Fibroblast of skin of abdomen (primary cell): Measurements from ENCODE around the gene PLCD3. TPM values are rescaled to one million over a fixed set of nuclear protein-coding genes. Genes with fewer than 3 reads are reported as not detected.

ENCODE experiments used
- DNase-seq: peaks from one replicate; pipeline ENCODE4 v3.0.0-alpha.2; 2013
- polyA plus RNA-seq, 2 experiments: library from polyadenylated mRNA; unstranded; fragments of 120-200 nt; gene quantifications; one replicate each; pipeline ENCODE4 v1.2.1, GENCODE V29; 2013; ENCODE audit not compliant: insufficient read length in 2 of 2

Gene PLCD3
- polyA plus RNA-seq (2013, experiment 1 of 2; ENCODE audit: insufficient read length), result 67.7 TPM
- 73.7 TPM for polyA plus RNA-seq (2013, experiment 2 of 2; ENCODE audit: insufficient read length)

- DNase-seq, result no peak
These were observed at the start of gene PLCD3 for GRCh38 chr17:45132320-45132571. TSS of gene PLCD3 (minus strand) at chr17:45132515. CDS start at chr17:45132410, 105 bp downstream.

GRCh38 chr17:45177563-45177962 is 45.2 kb upstream of the PLCD3 start:
- no peak for DNase-seq

DNA sequence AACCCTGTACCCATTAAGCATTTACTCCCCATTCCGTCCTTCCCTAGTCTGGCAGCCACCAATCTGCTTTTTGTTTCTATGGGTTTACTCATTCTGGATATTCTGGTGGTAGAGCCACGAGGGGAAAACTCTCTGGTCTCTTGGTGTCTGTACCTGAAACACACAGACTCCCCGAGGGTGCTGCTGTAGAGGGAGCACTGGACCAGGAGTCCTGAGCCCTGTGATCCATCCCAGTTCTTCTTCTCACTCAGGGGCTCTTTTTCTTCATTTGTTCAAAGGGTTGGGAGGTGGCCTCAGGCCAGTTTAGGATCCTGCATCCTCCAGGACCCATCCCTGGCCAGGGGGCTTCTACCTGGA is 43.4 kb upstream of the PLCD3 start:
- no peak for DNase-seq

GRCh38 chr17:45172541-45173286 is 40.4 kb upstream of the PLCD3 start:
- peak; percentile 90 for DNase-seq

DNA sequence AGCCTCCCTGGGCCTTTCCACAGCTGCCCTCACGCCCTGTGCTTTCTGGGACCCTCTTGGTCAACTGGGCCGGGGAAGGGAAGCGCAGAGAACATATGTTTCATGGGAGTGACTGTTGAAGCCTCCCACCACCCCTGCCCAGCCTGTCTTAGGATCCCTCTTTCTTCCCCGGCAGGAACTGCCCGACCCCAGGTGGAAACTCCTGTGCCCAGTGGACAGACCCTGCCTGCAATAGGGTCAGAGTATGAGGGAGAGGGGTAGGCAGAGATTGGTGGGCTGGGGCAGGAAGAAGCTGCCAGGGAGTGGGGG is 39.9 kb upstream of the PLCD3 start:
- DNase-seq, result no peak

- DNase-seq, result peak; percentile 48
These were observed 39.3 kb upstream of the PLCD3 start for GRCh38 chr17:45171338-45172231.

- peak; percentile 64 for DNase-seq
These were observed 38.6 kb upstream of the PLCD3 start for GRCh38 chr17:45170931-45171337.

DNA sequence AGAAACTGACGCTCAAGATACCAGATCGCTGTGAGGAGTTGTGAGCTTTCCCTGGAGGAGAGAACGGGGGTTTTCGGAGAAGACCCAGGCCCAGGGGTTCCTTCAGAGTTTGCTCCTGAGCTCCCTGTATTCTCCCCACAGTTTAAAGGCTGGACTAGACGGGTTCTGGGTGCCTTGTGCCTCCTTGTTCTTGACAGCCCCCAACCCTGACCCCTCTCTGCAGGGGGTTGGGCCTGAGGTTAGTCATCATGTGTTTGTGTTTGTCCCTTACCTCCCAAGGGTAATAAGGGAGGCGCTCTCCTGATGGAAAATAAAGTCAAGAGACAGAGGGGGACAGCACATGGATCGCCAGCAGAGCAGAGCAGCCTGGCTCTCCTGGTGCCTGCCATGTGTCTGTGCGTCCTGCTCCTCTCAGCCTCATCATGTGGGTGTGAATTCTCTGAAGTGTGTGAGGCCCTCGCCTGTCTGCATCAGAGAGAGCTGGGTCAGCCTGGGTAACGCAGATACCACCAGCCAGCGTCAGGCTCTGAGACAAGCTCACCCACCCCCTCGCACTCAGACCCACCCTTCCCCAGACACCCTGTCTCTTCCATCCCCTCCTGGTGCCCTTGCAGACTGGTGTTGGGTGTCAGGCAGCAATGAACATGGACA is 38.1 kb upstream of the PLCD3 start:
- DNase-seq, result no peak

GRCh38 chr17:45168991-45169752 is 36.9 kb upstream of the PLCD3 start:
- DNase-seq, result no peak

DNA sequence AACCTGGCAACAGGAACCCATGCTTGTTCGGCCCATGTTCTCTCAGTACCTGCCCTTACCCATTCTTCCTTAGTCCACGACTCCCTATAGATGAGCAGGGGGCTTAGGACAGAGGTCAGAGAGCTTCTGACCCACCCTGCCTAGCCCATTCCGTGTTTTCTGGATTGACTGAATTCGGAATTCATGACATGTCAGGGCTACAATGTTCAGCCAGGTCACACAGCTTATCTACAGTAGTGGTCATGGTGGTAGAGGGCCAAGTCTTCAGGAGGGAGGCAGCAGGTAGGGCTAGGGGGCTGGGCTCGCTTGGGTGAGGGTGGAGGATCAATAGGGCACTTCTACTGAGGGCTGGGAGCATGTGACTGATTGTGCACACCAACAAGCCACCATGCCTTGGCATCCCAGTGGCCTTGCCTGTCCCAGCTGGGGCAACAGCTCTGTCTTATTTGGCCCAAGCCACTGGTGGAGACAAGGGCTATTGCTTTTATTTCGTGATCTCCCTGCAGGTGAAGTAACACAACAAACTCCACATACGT is 32.5 kb upstream of the PLCD3 start:
- no peak for DNase-seq

GRCh38 chr17:45162025-45162687 is 29.8 kb upstream of the PLCD3 start:
- no peak for DNase-seq

- peak; percentile 100 for DNase-seq
These were observed 29.1 kb upstream of the PLCD3 start, which contains the start of gene HEXIM2 for GRCh38 chr17:45161288-45162024. TSS of gene HEXIM2 (plus strand) at chr17:45161875. CDS start at chr17:45162794, 919 bp downstream.

DNA sequence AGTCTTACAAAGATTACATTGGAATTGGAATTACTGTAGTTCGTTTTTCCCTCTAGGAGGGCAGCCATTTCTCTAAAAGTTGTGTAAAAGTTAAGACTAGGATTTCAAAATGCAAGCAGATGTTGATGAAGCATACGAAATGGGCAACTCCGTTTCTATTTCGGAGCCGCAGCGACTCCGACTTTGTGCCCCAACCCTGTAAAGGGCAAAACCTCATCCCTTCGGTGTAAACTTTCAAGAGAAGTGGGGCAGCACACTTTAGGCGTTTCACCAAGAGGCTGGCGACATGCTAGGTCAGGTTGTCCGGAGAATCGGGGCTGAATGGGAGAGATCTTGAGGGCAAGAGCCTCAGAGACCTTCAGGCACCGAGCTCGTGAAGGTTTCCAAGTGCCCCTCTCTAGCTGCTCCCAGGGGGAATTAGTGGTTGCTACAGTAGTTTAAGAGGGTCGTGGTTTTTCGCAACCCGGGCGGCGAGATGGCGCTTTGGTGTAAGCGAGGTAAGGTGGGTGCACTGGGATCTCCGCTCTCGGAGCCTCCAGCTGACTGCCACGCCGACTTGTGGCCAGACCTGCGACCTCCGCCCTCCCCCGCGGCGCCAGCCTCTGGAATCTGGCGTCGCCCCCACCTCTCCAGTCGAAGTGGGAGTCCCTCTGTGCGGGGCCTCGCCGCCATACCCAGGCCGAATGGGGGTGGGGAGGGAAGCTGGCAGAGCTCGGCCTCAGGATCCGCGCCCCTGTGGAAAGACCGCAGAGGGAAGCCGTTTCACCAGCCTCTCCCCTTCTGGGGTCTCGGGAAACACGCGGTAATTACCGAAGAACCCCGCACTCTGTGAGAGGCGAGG is 28.4 kb upstream of the PLCD3 start:
- DNase-seq, result peak; percentile 73

GRCh38 chr17:45156242-45156641 is 23.9 kb upstream of the PLCD3 start:
- DNase-seq, result no peak

DNA sequence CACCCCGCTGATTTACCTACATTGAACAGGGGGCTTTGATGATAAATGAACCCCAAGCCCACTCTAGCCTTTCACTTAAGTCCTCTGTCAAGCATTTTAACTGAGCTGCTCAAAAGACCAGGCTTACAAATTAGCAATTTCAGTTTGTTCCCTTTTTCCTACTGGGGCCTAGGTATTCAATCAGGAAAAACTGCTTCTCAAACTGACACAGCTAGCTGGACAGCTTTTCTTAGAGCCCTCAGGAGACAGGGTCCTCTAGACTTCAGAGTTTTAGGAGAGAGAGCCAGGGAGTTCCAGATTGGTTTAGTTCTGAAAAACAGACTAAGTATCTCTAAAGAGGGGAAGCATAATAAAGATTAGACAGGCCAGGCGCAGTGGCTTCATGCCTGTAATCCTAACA is 23.2 kb upstream of the PLCD3 start:
- no peak for DNase-seq

DNA sequence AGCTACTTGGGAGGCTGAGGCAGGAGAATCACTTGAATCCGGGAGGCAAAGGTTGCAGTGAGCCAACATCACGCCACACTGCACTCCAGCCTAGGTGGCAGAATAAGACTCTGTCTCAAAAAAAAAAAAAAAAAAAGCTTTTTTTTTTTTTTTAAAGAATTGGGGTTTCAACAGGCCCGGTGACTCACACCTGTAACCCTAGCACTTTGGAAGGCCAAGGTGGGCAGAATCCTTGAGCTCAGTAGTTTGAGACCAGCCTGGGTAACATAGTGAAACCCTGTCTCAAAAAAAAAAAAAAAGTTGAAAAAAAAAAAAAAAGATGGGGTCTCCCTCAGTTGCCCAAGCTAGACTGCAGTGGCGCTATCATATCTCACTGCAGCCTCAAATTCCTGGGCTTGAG is 22.7 kb upstream of the PLCD3 start:
- no peak for DNase-seq

- no peak for DNase-seq
These were observed 18.8 kb upstream of the PLCD3 start for GRCh38 chr17:45150911-45151809.

GRCh38 chr17:45149669-45150664 is 17.7 kb upstream of the PLCD3 start:
- DNase-seq, result peak; percentile 50
